K562 (cell line): Measurements from ENCODE around the gene TMOD3. TPM values are rescaled to one million over a fixed set of nuclear protein-coding genes. Genes with fewer than 3 reads are reported as not detected.

ENCODE experiments used
- BRD4 ChIP-seq: fragments of 200-600 bp; sonication (generic); IDR thresholded peaks from 2 replicates; pipeline ENCODE4 v1.6.1; 2017; ENCODE audit warnings: inconsistent platforms
- MTA3 ChIP-seq: fragments of 450-650 bp; formaldehyde crosslinking; IDR thresholded peaks from 2 replicates; pipeline ENCODE4 v1.6.1; 2017; ENCODE audit warnings: mild to moderate bottlenecking, borderline replicate concordance
- MYNN ChIP-seq, 2 experiments: sonication (generic); formaldehyde crosslinking in 1 of 2; IDR thresholded peaks; 2 replicates each; pipeline versions ENCODE4 v1.5.0 to v1.6.1; 2016 to 2020; ENCODE audit warnings: antibody characterized with exemption in 1 of 2, missing genetic modification reagents in 1 of 2
- NFE2 ChIP-seq: IDR thresholded peaks from 2 replicates; pipeline ENCODE4 v1.6.1; 2014; ENCODE audit warnings: antibody characterized with exemption, low read depth
- PBX2 ChIP-seq, 2 experiments: IDR thresholded peaks in 1 of 2; conservative IDR thresholded peaks in 1 of 2; 2 replicates each; pipeline ENCODE4 v1.6.1; 2016; ENCODE audit warnings: low read depth in 2 of 2, mild to moderate bottlenecking in 1 of 2, missing compliant biosample characterization in 1 of 2, missing genetic modification characterization in 1 of 2, moderate library complexity in 1 of 2
- PRDM10 ChIP-seq: fragments of 450-650 bp; IDR thresholded peaks from 2 replicates; pipeline ENCODE4 v1.6.1; 2018; ENCODE audit not compliant: partially characterized antibody
- RNF219 ChIP-seq: fragments of 250-450 bp; sonication (Bioruptor Pico); IDR thresholded peaks from 2 replicates; pipeline ENCODE4 v1.5.0; 2022; ENCODE audit warnings: mild to moderate bottlenecking
- SMARCE1 ChIP-seq: fragments of 450-650 bp; IDR thresholded peaks from 2 replicates; pipeline ENCODE4 v1.7.1; 2016; ENCODE audit warnings: mild to moderate bottlenecking
- TBP ChIP-seq: optimal IDR thresholded peaks from 2 replicates; pipeline ENCODE3; 2011; ENCODE audit warnings: low read depth, low read length, improper control_type of control experiment
- ZBTB12 ChIP-seq: fragments of 250-450 bp; sonication (Bioruptor Pico); IDR thresholded peaks from 2 replicates; pipeline ENCODE4 v1.4.0; 2020
- ZNF395 ChIP-seq: fragments of 200-800 bp; sonication (Bioruptor generic); IDR thresholded peaks from 2 replicates; pipeline ENCODE4 v1.6.1; 2017; ENCODE audit warnings: missing genetic modification characterization, missing compliant biosample characterization
- ZNF436 ChIP-seq: fragments of 250-450, 450-650 bp; sonication (Bioruptor Pico); formaldehyde crosslinking; IDR thresholded peaks from 2 replicates; pipeline ENCODE4 v1.7.0; 2020; ENCODE audit warnings: mild to moderate bottlenecking
- ZNF766 ChIP-seq: fragments of 200-800 bp; sonication (Bioruptor generic); conservative IDR thresholded peaks from 2 replicates; pipeline ENCODE4 v1.6.1; 2016; ENCODE audit warnings: missing genetic modification characterization, missing compliant biosample characterization
- polyA plus RNA-seq, 8 experiments: library from polyadenylated mRNA; depleted of rRNA in 4 of 8; stranded (reverse) in 5 of 8; unstranded in 3 of 8; fragments of >200 nt; fragmentation: Nextera tagmentation in 2 of 8; fragmentation: Illumina TruSeq in 1 of 8; extraction: Ambion mirVana in 2 of 8; extraction: Trizol in 1 of 8; gene quantifications; 2 replicates each; pipeline versions ENCODE4 v1.2.1 to v1.2.3, GENCODE V29; 2011 to 2014; ENCODE audit warnings: inconsistent platforms in 1 of 8, missing spikeins in 1 of 8
- total RNA-seq, 7 experiments: library from RNA; depleted of rRNA in 6 of 7; stranded (reverse); fragments of >200 nt in 6 of 7; fragmentation: Illumina TruSeq in 2 of 7; extraction: Trizol in 2 of 7; gene quantifications; 2 replicates each; pipeline versions ENCODE4 v1.2.1 to v1.2.3, GENCODE V29; 2011 to 2021; ENCODE audit warnings: low replicate concordance in 1 of 7

TMOD3 gene
- total and polyA plus RNA-seq, 9 of the 15 experiments (the other 6 are each of a cell fraction or from before 2014, with no cell fraction given): 6.8 to 45.0 (median 30.9) TPM

- TF ChIP-seq RNF219 (CRISPR knock-in tag): no peak
- peak; percentile 49; the same call in 1 of the 2 replicates for TF ChIP-seq MYNN (IDR thresholded peaks at IDR 0.05)
- TF ChIP-seq MYNN (CRISPR knock-in tag; IDR thresholded peaks at IDR 0.05): no peak
- TF ChIP-seq SMARCE1: peak; percentile 82
- peak; percentile 16 for TF ChIP-seq PRDM10
- peak; percentile 45; the same call in 1 of the 2 replicates for TF ChIP-seq ZNF395 (CRISPR knock-in tag)
- no peak for TF ChIP-seq BRD4
- peak; percentile 76 for TF ChIP-seq PBX2 (CRISPR knock-in tag; IDR thresholded peaks at IDR 0.05; ENCODE audit: low read depth)
- TF ChIP-seq PBX2 (tag; conservative IDR thresholded peaks at IDR 0.05; ENCODE audit: low read depth): peak; percentile 87
- TF ChIP-seq MTA3: no peak; the same call in 1 of the 2 replicates
- TF ChIP-seq ZNF436 (CRISPR knock-in tag): no peak
- 0 out of 2 replicates have a peak, but pooled peaks have one; percentile 76 for TF ChIP-seq ZNF766 (CRISPR knock-in tag)
- no peak for TF ChIP-seq TBP
- TF ChIP-seq ZBTB12 (CRISPR knock-in tag): no peak
- peak; percentile 68 for TF ChIP-seq NFE2
These were observed 655 bp upstream of the TMOD3 start (continued) for GRCh38 chr15:51828621-51829375.
